Panc1 (cell line): Measurements from ENCODE around the gene SSC5D. TPM values are rescaled to one million over a fixed set of nuclear protein-coding genes. Genes with fewer than 3 reads are reported as not detected.

Source experiments
- ATAC-seq: fragments of 200-7000 bp; cut with Tn5 transposase; 2 replicates; pipeline ENCODE4 v1.9.1; 2020; ENCODE audit warnings: mild to moderate bottlenecking, moderate library complexity
- BruUV-seq: library from RNA; stranded (reverse); fragments of 400-500 nt; replicated peaks from 2 replicates; lab custom pipeline; 2021; lab: Mats Ljungman, UMichigan
- CTCF ChIA-PET: fragments of 300-600 bp; sonication (Branson Sonifier 250); formaldehyde crosslinking; loops from one replicate; lab custom pipeline; 2022; ENCODE audit warnings: antibody characterized with exemption; lab: Charles Lee
- POLR2A ChIA-PET: fragments of 300-600 bp; sonication (Branson Sonifier 250); formaldehyde crosslinking; loops from one replicate; lab custom pipeline; 2022; ENCODE audit warnings: antibody characterized with exemption; lab: Charles Lee
- DNase-seq: peaks from one replicate; pipeline ENCODE4 v3.0.0-alpha.2; 2010; ENCODE audit warnings: low read depth, low spot score
- H3K27ac ChIP-seq: 2 replicates; pipeline ENCODE4 v1.5.1; 2011; ENCODE audit warnings: mild to moderate bottlenecking, low read length, inconsistent platforms
- H3K27me3 ChIP-seq: fragments of 200-500 bp; sonication (Bioruptor generic); 2 replicates; pipeline ENCODE4 v1.6.0; 2014; ENCODE audit warnings: low read length, inconsistent platforms; ENCODE audit not compliant: control insufficient read depth, insufficient read depth
- H3K36me3 ChIP-seq: fragments of 200-500 bp; sonication (Bioruptor generic); 2 replicates; pipeline ENCODE4 v1.5.1; 2014; ENCODE audit warnings: inconsistent platforms, mild to moderate bottlenecking, low read length, moderate library complexity; ENCODE audit not compliant: control insufficient read depth, insufficient read depth
- H3K4me1 ChIP-seq: 2 replicates; pipeline ENCODE4 v1.5.1; 2011; ENCODE audit warnings: inconsistent platforms, mild to moderate bottlenecking, low read length, moderate library complexity; ENCODE audit not compliant: control insufficient read depth, insufficient read depth
- H3K4me3 ChIP-seq, 2 experiments: 2 replicates each; pipeline ENCODE4 v1.5.1; 2011 to 2012; ENCODE audit warnings: low read depth in 2 of 2, low read length in 2 of 2, mild to moderate bottlenecking in 2 of 2, inconsistent platforms in 1 of 2, moderate library complexity in 1 of 2
- H3K9me3 ChIP-seq: fragments of 200-500 bp; sonication (Bioruptor generic); 2 replicates; pipeline ENCODE4 v1.5.1; 2014; ENCODE audit warnings: low read depth, mild to moderate bottlenecking, inconsistent platforms, low read length, moderate library complexity; ENCODE audit not compliant: control insufficient read depth, insufficient read depth
- POLR2AphosphoS5 ChIP-seq: IDR thresholded peaks from 2 replicates; pipeline ENCODE4 v1.6.1; 2012; ENCODE audit warnings: mild to moderate bottlenecking, low read depth, low read length, moderate library complexity
- SIN3A ChIP-seq: IDR thresholded peaks from 2 replicates; pipeline ENCODE4 v1.6.1; 2012; ENCODE audit warnings: low read depth, mild to moderate bottlenecking, low read length, moderate library complexity, borderline replicate concordance; ENCODE audit not compliant: insufficient read depth
- TCF7L2 ChIP-seq: IDR thresholded peaks from 2 replicates; pipeline ENCODE4 v1.6.1; 2011; ENCODE audit warnings: mild to moderate bottlenecking, low read depth, low read length, inconsistent platforms
- in situ Hi-C: cut with HindIII; loops from 2 replicates; pipeline ENCODE4 v1.10.0; 2016; ENCODE audit warnings: low sequenced_read_pairs, low pct_unique_long_range_greater_than_20kb
- intact Hi-C: fragments of 100-400 bp; cut with micrococcal nuclease; formaldehyde crosslinking; loops from one replicate; pipeline ENCODE4 v1.10.0; 2022; ENCODE audit not compliant: unreplicated experiment
- total RNA-seq: library from RNA; stranded (reverse); gene quantifications from one replicate; pipeline ENCODE4 v1.2.1, GENCODE V29; 2021; ENCODE audit not compliant: unreplicated experiment
- TF ChIP-seq, protein P1 (sequence below), 2 experiments: IDR thresholded peaks; 2 replicates each; pipeline ENCODE4 v1.6.1; 2011 to 2012; ENCODE audit warnings: low read depth in 2 of 2, control low read depth in 1 of 2, low read length in 1 of 2, mild to moderate bottlenecking in 1 of 2, moderate library complexity in 1 of 2; ENCODE audit not compliant: insufficient read depth in 1 of 2
- TF ChIP-seq, protein P2 (sequence below): fragments of 450-650 bp; IDR thresholded peaks from 2 replicates; pipeline ENCODE4 v1.5.1; 2017; ENCODE audit warnings: mild to moderate bottlenecking

The SSC5D gene
- total RNA-seq, 1 experiment from 2014 or later = 13.0 TPM

DNA sequence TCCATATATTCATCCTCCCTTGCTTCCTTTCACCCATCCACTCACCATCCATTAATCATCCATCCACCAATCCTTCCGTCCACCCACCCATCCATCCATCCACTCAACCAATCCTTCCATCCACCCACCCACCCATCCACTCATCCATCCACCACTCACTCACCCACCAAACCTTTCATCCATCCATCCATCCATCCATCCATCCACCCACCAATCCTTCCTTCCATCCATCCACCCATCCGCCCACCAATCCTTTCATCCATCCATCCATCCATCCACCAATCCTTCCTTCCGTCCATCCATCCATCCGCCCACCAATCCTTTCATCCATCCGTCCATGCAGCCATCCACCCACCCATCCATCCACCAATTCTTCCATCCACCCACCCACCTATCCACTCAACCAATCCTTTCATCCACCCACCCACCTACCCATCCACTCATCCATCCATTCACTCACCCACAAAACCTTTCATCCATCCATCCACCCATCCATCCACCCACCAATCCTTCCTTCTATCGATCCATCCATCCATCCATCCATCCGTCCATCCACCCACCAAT lies 54.1 kb downstream of the SSC5D start:
- Histone ChIP-seq H3K27ac (no peak overlapping the region), H3K4me3 (no peak overlapping the region), H3K36me3 (no peaks in the 10 kb centered on the region), H3K27me3 (no peaks in the 10 kb centered on the region), H3K4me1 (peaks cover 33% of the 10 kb centered on the region), H3K9me3 (no peaks in the 10 kb centered on the region)
- ChIA-PET POLR2A (no interaction called here), CTCF (no interaction called here)
- ATAC-seq = no peak
- no peak for DNase-seq
- no TSS peak for BruUV-seq
- TF ChIP-seq TCF7L2 = no peak
- intact Hi-C loops (no loop called here), in situ Hi-C loops (no loop called here)

DNA sequence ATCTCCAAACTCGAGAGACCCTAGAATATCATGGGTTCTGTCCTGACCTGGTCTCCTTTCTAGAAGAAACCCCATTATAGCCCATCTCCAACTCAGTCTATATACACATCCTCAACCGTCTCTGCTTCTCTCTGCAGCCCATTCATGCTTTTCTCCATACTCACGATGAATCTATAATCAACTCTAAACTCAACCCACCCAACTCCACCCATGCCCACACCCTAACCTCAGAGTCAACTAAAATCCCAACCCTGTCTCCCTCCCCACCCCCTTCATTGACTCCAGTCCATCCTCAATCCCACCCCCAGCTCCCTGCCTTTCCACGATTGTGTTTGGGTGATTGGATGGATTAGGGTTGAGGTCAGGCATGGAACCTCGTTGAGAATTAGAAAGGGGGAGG lies 55.3 kb downstream of the SSC5D start:
- ChIA-PET CTCF (no interaction called here), POLR2A (no interaction called here)
- Histone ChIP-seq H3K27me3 (no peaks in the 10 kb centered on the region), H3K4me3 (no peak overlapping the region), H3K9me3 (no peaks in the 10 kb centered on the region), H3K4me1 (peaks cover 38% of the 10 kb centered on the region), H3K36me3 (no peaks in the 10 kb centered on the region), H3K27ac (no peak overlapping the region)
- TF ChIP-seq TCF7L2 = no peak
- TF ChIP-seq, protein P1, sequence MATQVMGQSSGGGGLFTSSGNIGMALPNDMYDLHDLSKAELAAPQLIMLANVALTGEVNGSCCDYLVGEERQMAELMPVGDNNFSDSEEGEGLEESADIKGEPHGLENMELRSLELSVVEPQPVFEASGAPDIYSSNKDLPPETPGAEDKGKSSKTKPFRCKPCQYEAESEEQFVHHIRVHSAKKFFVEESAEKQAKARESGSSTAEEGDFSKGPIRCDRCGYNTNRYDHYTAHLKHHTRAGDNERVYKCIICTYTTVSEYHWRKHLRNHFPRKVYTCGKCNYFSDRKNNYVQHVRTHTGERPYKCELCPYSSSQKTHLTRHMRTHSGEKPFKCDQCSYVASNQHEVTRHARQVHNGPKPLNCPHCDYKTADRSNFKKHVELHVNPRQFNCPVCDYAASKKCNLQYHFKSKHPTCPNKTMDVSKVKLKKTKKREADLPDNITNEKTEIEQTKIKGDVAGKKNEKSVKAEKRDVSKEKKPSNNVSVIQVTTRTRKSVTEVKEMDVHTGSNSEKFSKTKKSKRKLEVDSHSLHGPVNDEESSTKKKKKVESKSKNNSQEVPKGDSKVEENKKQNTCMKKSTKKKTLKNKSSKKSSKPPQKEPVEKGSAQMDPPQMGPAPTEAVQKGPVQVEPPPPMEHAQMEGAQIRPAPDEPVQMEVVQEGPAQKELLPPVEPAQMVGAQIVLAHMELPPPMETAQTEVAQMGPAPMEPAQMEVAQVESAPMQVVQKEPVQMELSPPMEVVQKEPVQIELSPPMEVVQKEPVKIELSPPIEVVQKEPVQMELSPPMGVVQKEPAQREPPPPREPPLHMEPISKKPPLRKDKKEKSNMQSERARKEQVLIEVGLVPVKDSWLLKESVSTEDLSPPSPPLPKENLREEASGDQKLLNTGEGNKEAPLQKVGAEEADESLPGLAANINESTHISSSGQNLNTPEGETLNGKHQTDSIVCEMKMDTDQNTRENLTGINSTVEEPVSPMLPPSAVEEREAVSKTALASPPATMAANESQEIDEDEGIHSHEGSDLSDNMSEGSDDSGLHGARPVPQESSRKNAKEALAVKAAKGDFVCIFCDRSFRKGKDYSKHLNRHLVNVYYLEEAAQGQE (IDR thresholded peaks at IDR 0.05; ENCODE audit: insufficient read depth in 1 of 2, low read depth in 2 of 2, low read length in 1 of 2) = no peak
- TF ChIP-seq, protein P2, sequence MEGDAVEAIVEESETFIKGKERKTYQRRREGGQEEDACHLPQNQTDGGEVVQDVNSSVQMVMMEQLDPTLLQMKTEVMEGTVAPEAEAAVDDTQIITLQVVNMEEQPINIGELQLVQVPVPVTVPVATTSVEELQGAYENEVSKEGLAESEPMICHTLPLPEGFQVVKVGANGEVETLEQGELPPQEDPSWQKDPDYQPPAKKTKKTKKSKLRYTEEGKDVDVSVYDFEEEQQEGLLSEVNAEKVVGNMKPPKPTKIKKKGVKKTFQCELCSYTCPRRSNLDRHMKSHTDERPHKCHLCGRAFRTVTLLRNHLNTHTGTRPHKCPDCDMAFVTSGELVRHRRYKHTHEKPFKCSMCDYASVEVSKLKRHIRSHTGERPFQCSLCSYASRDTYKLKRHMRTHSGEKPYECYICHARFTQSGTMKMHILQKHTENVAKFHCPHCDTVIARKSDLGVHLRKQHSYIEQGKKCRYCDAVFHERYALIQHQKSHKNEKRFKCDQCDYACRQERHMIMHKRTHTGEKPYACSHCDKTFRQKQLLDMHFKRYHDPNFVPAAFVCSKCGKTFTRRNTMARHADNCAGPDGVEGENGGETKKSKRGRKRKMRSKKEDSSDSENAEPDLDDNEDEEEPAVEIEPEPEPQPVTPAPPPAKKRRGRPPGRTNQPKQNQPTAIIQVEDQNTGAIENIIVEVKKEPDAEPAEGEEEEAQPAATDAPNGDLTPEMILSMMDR = no peak
- ATAC-seq (no peak), DNase-seq (no peak)
- BruUV-seq = no TSS peak
- in situ Hi-C loops = no loop called here
- intact Hi-C loops = no loop called here

DNA sequence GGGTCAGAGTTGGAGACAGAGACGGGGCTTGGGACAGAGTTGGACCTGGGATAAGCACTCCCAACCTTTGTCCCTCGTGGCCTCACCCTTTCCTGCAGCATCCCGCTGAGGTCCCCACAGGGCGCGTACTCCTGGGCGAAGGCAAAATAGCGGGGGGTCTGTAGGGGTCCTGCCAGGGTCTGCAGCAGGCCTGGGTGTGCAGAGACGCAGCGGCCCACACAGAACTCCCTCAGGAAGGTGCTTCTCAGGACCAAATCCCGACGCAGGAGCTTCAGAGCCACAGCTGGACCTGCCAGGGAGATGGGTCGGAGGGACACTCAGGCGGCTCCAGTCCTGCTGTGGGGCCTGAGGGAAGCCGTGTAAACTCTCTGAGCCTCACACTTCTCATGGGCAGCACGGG lies 55.8 kb downstream of the SSC5D start:
- in situ Hi-C loops = no loop called here
- Histone ChIP-seq H3K27me3 (no peaks in the 10 kb centered on the region), H3K4me3 (no peak overlapping the region), H3K36me3 (no peaks in the 10 kb centered on the region), H3K27ac (no peak overlapping the region), H3K9me3 (no peaks in the 10 kb centered on the region), H3K4me1 (peaks cover 40% of the 10 kb centered on the region)
- ATAC-seq (no peak), DNase-seq (no peak)
- ChIA-PET POLR2A (no interaction called here), CTCF (interaction anchor here (0.7 kb wide), 1 partner anchor 403 kb away, joined by 3 read pairs; no protein-coding TSS in a partner anchor)
- BruUV-seq = no TSS peak
- TF ChIP-seq POLR2AphosphoS5 (no peak), TCF7L2 (no peak), SIN3A (no peak)
- TF ChIP-seq, protein P1 (IDR thresholded peaks at IDR 0.05; ENCODE audit: insufficient read depth in 1 of 2, low read depth in 2 of 2, low read length in 1 of 2) = no peak
- TF ChIP-seq, protein P2 = no peak
- intact Hi-C loops = no loop called here
